Spleen (tissue), 7 donors: ENCODE results near the gene NGEF.

Experiments
- POLR2A ChIP-seq, 3 donors: fragments of 450-650 bp; IDR thresholded peaks; one replicate each; pipeline ENCODE4 v1.5.1; 2017; ENCODE audit warnings: antibody characterized with exemption in 3 of 3, mild to moderate bottlenecking in 1 of 3
- POLR2AphosphoS5 ChIP-seq, 3 donors: sonication (generic); formaldehyde crosslinking; IDR thresholded peaks; one replicate each; pipeline ENCODE4 v1.5.1; 2017; ENCODE audit warnings: antibody characterized with exemption in 3 of 3
- TF ChIP-seq, protein P1 (sequence below), 11 experiments: fragments of 200-600 bp in 7 of 11; fragments of 450-650 bp in 4 of 11; sonication (generic) in 4 of 11; IDR thresholded peaks in 8 of 11; conservative IDR thresholded peaks in 3 of 11; 1 replicate in 7 of 11; 2 replicates in 4 of 11; pipeline versions ENCODE4 v1.4.0 to v1.8.0; 2016 to 2021; ENCODE audit warnings: antibody characterized with exemption in 11 of 11, inconsistent platforms in 4 of 11, mild to moderate bottlenecking in 1 of 11
- donor health status: DM: no; HTN: no; CAD: no; lungs with moderate emphysema.
- donor health status: DM: no; HTN: no; CAD: no.
- donor health status: DM: no; HTN: no; CAD: no.

DNA sequence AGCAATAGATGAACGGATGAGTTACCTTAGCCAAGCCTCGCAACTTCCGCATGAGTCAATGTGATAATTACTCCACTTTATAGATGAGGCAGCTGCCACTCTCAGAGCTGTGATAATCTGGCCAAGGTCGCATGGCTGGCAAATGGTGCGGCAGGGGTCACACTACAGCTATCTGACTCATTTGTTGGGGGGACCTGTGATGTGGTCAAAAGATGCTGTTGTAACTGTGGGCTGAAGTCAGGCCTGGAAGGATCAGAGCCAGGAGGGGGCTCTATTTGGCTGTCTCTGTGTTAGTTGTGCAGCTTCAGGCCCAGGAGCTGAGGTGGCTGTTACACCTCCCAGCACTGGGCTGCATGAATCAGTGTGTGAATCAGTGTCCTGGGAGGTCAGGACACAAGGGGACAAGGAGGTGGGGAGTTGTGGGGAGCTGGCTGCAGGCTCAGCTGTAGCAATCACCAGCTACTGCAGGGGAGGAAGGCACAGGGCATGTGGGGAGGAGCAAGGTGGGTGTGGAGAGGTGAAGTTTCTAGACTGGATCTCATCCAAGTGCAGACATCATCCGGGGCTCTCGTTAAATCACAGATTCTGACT, 33.1 kb downstream of the NGEF start:
- TF ChIP-seq, protein P1, sequence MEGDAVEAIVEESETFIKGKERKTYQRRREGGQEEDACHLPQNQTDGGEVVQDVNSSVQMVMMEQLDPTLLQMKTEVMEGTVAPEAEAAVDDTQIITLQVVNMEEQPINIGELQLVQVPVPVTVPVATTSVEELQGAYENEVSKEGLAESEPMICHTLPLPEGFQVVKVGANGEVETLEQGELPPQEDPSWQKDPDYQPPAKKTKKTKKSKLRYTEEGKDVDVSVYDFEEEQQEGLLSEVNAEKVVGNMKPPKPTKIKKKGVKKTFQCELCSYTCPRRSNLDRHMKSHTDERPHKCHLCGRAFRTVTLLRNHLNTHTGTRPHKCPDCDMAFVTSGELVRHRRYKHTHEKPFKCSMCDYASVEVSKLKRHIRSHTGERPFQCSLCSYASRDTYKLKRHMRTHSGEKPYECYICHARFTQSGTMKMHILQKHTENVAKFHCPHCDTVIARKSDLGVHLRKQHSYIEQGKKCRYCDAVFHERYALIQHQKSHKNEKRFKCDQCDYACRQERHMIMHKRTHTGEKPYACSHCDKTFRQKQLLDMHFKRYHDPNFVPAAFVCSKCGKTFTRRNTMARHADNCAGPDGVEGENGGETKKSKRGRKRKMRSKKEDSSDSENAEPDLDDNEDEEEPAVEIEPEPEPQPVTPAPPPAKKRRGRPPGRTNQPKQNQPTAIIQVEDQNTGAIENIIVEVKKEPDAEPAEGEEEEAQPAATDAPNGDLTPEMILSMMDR (IDR thresholded peaks at IDR 0.05 in 8 of 11, conservative IDR thresholded peaks at IDR 0.05 in 3 of 11): no peak
- TF ChIP-seq POLR2A (IDR thresholded peaks at IDR 0.05) (no peak), POLR2AphosphoS5 (IDR thresholded peaks at IDR 0.05) (no peak)
